ENCODE results near the gene ATF4.

- no peak for TF ChIP-seq CTCF (IDR thresholded peaks at IDR 0.05; ENCODE audit: low read depth, low read length)
- no peak for TF ChIP-seq POLR2A (IDR thresholded peaks at IDR 0.05; ENCODE audit: extremely low read depth, insufficient read length)
Measured at GRCh38 chr22:39570226-39570625, 49.9 kb downstream of the ATF4 start.

Measured in NB4 (cell line).